GM18507 (cell line): ENCODE data around the gene CST9.

Experiments used
- DNase-seq: peaks from one replicate; pipeline ENCODE4 v3.0.0; 2011; ENCODE audit warnings: low read depth; ENCODE audit not compliant: insufficient read length; ENCODE audit errors: extremely low spot score
- FAIRE-seq: peaks from 2 replicates; lab custom pipeline; 2011; peaks lifted over from hg19 to GRCh38; lab: Jason Lieb, UNC

The CST9 gene

GRCh38 chr20:23605867-23606651 is at the start of gene CST9:
Gene CST9, minus strand, starts transcription at chr20:23605917. Its CDS starts 53 bp downstream, at chr20:23605864.
- DNase-seq (no peak), FAIRE-seq (no peak)

GRCh38 chr20:23654717-23655116 is 49.0 kb upstream of the CST9 start:
- FAIRE-seq, result no peak
- no peak for DNase-seq

GRCh38 chr20:23654000-23654399 is 48.3 kb upstream of the CST9 start:
- FAIRE-seq (no peak), DNase-seq (no peak)

GRCh38 chr20:23653400-23653938 is 47.8 kb upstream of the CST9 start:
- no peak for FAIRE-seq
- DNase-seq, result no peak

- DNase-seq, result no peak
- no peak for FAIRE-seq
Observed at GRCh38 chr20:23652926-23653325, 47.2 kb upstream of the CST9 start.

- DNase-seq (no peak), FAIRE-seq (no peak)
Observed at GRCh38 chr20:23652371-23652770, 46.7 kb upstream of the CST9 start.

- FAIRE-seq (no peak), DNase-seq (no peak)
Observed at GRCh38 chr20:23651117-23651516, 45.4 kb upstream of the CST9 start.

GRCh38 chr20:23649830-23650417 is 44.2 kb upstream of the CST9 start:
- DNase-seq (no peak), FAIRE-seq (no peak)

- no peak for FAIRE-seq
- DNase-seq, result no peak
Observed at GRCh38 chr20:23649242-23649641, 43.5 kb upstream of the CST9 start.

- DNase-seq (no peak), FAIRE-seq (no peak)
Observed at GRCh38 chr20:23647346-23647745, 41.6 kb upstream of the CST9 start.

- DNase-seq, result no peak
- FAIRE-seq, result no peak
Observed at GRCh38 chr20:23646106-23646873, 40.6 kb upstream of the CST9 start.

- DNase-seq, result no peak
- peak; percentile 78 for FAIRE-seq
Observed at GRCh38 chr20:23645575-23645974, 39.9 kb upstream of the CST9 start.

- FAIRE-seq (no peak), DNase-seq (no peak)
Observed at GRCh38 chr20:23644164-23644563, 38.4 kb upstream of the CST9 start.

- peak; percentile 56 for FAIRE-seq
Observed at GRCh38 chr20:23643659-23644058, 37.9 kb upstream of the CST9 start.

GRCh38 chr20:23641936-23642751 is 36.4 kb upstream of the CST9 start:
- no peak for FAIRE-seq
- no peak for DNase-seq

More at GRCh38 chr20:23643659-23644058, 37.9 kb upstream of the CST9 start:
- DNase-seq, result no peak

GRCh38 chr20:23640671-23641667 is 35.3 kb upstream of the CST9 start:
- no peak for FAIRE-seq
- no peak for DNase-seq

GRCh38 chr20:23640018-23640601 is 34.4 kb upstream of the CST9 start:
- DNase-seq (no peak), FAIRE-seq (no peak)

GRCh38 chr20:23639490-23639958 is 33.8 kb upstream of the CST9 start:
- FAIRE-seq (no peak), DNase-seq (no peak)
